ENCODE results near the gene ANKRD40.

DNA sequence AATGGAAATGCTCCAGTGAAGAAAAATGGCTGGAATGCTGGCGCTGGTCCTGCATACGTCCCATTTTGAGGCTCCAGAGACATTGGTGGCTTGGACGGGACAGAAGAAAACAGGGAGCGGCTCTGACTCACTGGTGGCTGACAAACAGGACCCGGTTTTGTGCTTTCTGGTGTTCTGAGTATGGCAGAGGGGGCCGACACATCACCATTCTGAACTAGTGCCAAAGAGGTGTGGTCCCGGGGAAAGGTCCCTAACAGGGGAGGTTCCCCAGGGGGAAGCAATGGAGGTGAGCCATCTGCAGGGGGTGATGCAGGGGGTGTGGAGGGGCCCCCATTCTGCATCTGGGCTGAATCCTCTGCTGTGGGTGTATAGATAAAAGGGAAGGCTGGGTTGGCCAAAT, 8.3 kb downstream of the ANKRD40 start:
- TF ChIP-seq EZH2phosphoT487 (IDR thresholded peaks at IDR 0.05; ENCODE audit: borderline replicate concordance, low read length) = no peak
- TF ChIP-seq, protein P1, sequence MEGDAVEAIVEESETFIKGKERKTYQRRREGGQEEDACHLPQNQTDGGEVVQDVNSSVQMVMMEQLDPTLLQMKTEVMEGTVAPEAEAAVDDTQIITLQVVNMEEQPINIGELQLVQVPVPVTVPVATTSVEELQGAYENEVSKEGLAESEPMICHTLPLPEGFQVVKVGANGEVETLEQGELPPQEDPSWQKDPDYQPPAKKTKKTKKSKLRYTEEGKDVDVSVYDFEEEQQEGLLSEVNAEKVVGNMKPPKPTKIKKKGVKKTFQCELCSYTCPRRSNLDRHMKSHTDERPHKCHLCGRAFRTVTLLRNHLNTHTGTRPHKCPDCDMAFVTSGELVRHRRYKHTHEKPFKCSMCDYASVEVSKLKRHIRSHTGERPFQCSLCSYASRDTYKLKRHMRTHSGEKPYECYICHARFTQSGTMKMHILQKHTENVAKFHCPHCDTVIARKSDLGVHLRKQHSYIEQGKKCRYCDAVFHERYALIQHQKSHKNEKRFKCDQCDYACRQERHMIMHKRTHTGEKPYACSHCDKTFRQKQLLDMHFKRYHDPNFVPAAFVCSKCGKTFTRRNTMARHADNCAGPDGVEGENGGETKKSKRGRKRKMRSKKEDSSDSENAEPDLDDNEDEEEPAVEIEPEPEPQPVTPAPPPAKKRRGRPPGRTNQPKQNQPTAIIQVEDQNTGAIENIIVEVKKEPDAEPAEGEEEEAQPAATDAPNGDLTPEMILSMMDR (IDR thresholded peaks at IDR 0.05; ENCODE audit: low read depth, low read length, poor library complexity, severe bottlenecking) = no peak

All from DOHH2 (cell line).